Activated effector memory CD4-positive, alpha-beta T cell treated with Interleukin-2 at 50 U/mL for 16 hours (primary cell): ENCODE measurements around the gene XIRP1.

ENCODE experiments used
- DNase-seq: peaks from one replicate; pipeline ENCODE4 v3.0.0-alpha.2; 2020

The XIRP1 gene

GRCh38 chr3:39143051-39143885 lies 49.1 kb downstream of the XIRP1 start:
- DNase-seq = no peak

DNA sequence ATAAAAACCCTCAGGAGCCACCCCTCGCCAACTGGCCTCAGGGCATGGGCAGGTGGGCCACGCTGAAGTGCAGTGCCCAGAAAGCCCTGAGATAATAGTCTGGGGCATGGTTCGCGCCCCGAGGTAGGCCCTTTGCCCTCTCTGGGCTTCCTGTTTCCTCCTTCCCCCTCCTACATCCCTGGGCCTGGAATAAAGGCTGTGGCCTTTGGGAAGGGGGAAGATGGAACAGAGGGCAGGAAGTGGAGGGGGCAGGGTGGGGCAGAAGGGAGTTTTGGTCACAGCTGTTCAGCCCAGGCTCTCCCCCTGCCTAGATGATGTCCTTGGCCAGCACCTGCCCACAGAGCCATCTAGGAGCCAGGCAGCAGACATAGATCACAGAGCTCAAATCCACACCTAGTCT lies 50.3 kb downstream of the XIRP1 start:
- DNase-seq = no peak

- DNase-seq = no peak
These were observed 51.0 kb downstream of the XIRP1 start for GRCh38 chr3:39141171-39141995.

DNA sequence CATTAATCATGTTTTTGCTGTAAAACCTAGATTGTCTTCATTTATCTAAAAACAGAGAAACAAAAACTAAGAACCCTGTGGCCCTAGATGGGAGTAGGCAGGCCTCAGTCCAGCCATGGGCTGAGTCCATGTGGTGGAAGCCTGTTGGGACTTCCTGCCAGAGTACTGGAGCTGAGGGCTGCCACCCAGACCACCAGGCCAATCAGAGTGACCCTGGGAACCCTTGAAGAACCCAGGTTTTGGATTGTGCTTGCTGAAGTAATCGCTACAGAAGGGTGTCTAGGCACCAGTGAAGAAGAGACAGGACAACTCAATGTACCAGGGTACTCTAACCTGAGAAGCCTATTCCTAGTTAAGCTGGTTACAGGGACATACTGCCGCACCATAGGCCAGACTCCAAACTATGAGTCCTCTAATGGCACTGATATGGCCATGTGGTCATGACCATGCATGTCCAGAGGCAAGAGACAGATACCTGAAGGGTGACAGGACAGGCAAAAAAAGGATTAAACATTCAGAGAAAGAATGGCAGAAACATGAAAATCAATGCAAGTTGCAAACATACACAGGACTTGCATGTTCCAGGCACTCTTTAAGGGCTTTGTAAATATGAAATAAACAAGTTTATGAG lies 51.9 kb downstream of the XIRP1 start:
- DNase-seq = no peak

GRCh38 chr3:39139442-39139841 lies 53.0 kb downstream of the XIRP1 start:
- no peak for DNase-seq

GRCh38 chr3:39138804-39139415 lies 53.5 kb downstream of the XIRP1 start:
- no peak for DNase-seq

DNA sequence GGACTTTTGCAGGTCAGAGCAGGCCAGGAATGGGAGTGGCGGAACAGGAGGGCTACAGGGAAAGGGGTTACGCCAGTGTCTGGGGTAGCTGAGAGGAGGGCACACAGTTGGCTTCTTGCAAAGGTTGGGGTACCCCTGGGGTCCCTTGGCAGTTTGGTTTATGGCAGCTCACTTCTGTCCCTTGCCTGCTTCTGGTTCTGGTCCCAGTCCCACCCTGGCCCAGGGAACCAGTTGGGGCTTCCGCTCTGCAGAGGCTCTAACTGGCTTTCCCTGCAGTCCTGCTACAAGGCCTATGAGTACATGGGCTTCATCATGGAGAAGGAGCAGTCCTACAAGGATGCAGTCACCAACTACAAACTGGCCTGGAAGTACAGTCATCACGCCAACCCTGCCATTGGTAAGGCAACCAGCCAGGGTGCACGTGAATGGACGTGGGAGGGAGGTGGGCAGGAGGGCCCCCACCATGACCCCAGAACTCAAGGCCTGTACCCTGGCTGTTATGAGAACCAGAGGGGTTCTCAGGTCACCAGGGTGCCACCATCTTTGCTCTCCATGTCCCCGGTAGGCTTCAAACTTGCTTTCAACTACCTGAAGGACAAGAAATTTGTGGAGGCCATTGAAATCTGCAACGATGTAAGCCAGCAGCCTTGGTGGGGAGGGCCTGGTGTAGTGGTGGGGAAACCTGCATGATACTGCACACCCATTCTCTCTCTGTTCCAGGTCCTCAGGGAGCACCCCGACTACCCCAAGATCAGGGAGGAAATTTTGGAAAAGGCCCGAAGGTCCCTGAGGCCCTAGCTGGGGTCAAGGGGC lies 54.2 kb downstream of the XIRP1 start:
- DNase-seq = no peak

DNA sequence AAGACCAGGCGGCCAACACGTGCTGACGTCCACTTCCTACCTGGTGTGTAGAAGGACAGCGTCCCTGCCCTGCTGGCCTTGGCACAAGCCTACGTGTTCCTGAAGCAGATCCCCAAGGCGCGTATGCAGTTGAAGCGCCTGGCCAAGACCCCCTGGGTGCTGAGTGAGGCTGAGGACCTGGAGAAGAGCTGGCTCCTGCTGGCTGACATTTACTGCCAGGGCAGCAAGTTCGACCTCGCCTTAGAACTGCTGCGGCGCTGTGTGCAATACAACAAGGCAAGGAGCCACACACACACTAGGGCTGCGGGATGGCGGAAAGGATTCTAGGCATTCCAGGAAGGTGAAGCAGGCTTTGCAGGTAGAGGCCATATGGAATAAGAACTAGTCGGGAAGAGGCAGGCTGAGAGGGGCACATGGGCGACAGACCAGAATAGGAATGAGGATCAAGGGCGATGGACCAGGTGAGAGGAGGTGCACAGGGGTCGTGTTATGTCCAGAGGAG lies 54.9 kb downstream of the XIRP1 start:
- DNase-seq = no peak

- DNase-seq = no peak
These were observed 55.6 kb downstream of the XIRP1 start for GRCh38 chr3:39136533-39137434.

DNA sequence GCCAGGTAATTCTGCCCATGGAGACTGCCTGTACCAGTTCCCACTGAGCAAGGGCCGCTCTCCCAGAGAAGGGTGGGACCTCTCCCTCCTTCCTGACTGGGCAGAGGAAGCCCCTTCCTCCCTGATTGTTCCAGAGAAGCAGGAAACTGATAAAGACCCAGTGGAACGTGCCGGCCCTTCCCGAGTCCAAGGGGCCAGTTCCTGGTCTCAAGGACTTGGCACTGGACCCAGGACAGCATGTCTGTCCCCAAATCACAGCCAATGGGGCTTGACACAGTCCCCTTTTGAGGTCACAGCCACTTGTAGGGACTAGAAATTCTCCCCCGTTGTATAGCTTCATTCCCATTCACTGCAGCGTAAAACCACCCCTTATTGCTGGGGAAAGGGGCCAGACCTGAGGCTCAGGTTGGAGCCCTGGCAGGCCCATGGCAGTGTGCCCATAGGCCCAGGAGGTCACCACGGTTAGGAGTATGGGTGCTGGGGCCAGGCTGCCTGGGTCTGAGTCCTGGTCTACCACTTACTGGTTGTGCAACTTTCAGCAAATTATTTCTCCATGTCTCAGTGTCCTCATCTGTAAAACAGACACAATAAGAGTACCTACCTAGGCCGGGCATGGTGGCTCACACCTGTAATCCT lies 57.1 kb downstream of the XIRP1 start:
- DNase-seq = no peak

DNA sequence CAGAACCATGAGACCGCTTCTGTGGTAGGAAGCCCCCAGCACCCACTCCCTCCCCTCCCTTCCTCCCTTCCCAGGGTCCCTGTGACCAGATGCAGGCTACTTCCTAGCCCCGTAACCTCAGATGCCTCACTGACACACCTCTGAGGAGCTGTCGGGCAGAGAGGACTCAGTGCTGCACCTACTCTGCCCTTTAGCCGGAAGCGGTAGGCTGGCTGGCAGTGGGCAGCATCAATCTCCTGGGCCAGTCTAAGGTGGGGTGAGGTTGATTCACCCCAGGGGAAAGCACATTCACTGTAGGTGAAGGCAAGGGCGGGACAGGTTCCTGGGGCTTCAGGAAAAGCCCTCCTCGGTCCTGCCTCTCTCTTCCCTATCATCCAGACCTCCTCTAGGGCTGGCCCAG lies 58.1 kb downstream of the XIRP1 start:
- DNase-seq = no peak

DNA sequence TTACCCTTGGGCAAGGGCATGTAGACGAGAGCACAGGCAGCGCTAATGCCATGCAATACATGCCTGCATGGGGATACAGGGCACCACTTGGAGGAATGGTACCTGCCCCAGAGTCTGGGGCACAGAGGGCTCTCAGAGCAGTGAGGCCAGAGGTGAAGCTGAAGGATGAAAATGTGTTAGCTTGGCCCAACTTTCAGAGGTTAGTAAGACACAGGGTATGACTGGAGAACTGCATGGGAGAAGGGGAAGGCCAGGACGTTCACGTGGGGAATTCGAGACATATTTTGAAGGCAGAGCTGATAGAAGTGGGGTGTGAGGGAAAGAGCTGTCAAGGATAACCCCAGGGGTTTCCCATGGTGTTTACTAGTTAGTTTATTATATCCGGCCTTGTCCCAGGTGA lies 58.6 kb downstream of the XIRP1 start:
- no peak for DNase-seq
